Panc1 (cell line): ENCODE measurements around the gene NDRG4. TPM values are rescaled to one million over a fixed set of nuclear protein-coding genes. Genes with fewer than 3 reads are reported as not detected.

Source experiments
- ATAC-seq: fragments of 200-7000 bp; cut with Tn5 transposase; 2 replicates; pipeline ENCODE4 v1.9.1; 2020; ENCODE audit warnings: mild to moderate bottlenecking, moderate library complexity
- BruUV-seq: library from RNA; stranded (reverse); fragments of 400-500 nt; replicated peaks from 2 replicates; lab custom pipeline; 2021; lab: Mats Ljungman, UMichigan
- CTCF ChIA-PET: fragments of 300-600 bp; sonication (Branson Sonifier 250); formaldehyde crosslinking; loops from one replicate; lab custom pipeline; 2022; ENCODE audit warnings: antibody characterized with exemption; lab: Charles Lee
- POLR2A ChIA-PET: fragments of 300-600 bp; sonication (Branson Sonifier 250); formaldehyde crosslinking; loops from one replicate; lab custom pipeline; 2022; ENCODE audit warnings: antibody characterized with exemption; lab: Charles Lee
- DNase-seq: peaks from one replicate; pipeline ENCODE4 v3.0.0-alpha.2; 2010; ENCODE audit warnings: low read depth, low spot score
- H3K27ac ChIP-seq: 2 replicates; pipeline ENCODE4 v1.5.1; 2011; ENCODE audit warnings: mild to moderate bottlenecking, low read length, inconsistent platforms
- H3K27me3 ChIP-seq: fragments of 200-500 bp; sonication (Bioruptor generic); 2 replicates; pipeline ENCODE4 v1.6.0; 2014; ENCODE audit warnings: low read length, inconsistent platforms; ENCODE audit not compliant: control insufficient read depth, insufficient read depth
- H3K36me3 ChIP-seq: fragments of 200-500 bp; sonication (Bioruptor generic); 2 replicates; pipeline ENCODE4 v1.5.1; 2014; ENCODE audit warnings: inconsistent platforms, mild to moderate bottlenecking, low read length, moderate library complexity; ENCODE audit not compliant: control insufficient read depth, insufficient read depth
- H3K4me1 ChIP-seq: 2 replicates; pipeline ENCODE4 v1.5.1; 2011; ENCODE audit warnings: inconsistent platforms, mild to moderate bottlenecking, low read length, moderate library complexity; ENCODE audit not compliant: control insufficient read depth, insufficient read depth
- H3K4me3 ChIP-seq, 2 experiments: 2 replicates each; pipeline ENCODE4 v1.5.1; 2011 to 2012; ENCODE audit warnings: low read depth in 2 of 2, low read length in 2 of 2, mild to moderate bottlenecking in 2 of 2, inconsistent platforms in 1 of 2, moderate library complexity in 1 of 2
- H3K9me3 ChIP-seq: fragments of 200-500 bp; sonication (Bioruptor generic); 2 replicates; pipeline ENCODE4 v1.5.1; 2014; ENCODE audit warnings: low read depth, mild to moderate bottlenecking, inconsistent platforms, low read length, moderate library complexity; ENCODE audit not compliant: control insufficient read depth, insufficient read depth
- POLR2AphosphoS5 ChIP-seq: IDR thresholded peaks from 2 replicates; pipeline ENCODE4 v1.6.1; 2012; ENCODE audit warnings: mild to moderate bottlenecking, low read depth, low read length, moderate library complexity
- SIN3A ChIP-seq: IDR thresholded peaks from 2 replicates; pipeline ENCODE4 v1.6.1; 2012; ENCODE audit warnings: low read depth, mild to moderate bottlenecking, low read length, moderate library complexity, borderline replicate concordance; ENCODE audit not compliant: insufficient read depth
- TCF7L2 ChIP-seq: IDR thresholded peaks from 2 replicates; pipeline ENCODE4 v1.6.1; 2011; ENCODE audit warnings: mild to moderate bottlenecking, low read depth, low read length, inconsistent platforms
- in situ Hi-C: cut with HindIII; loops from 2 replicates; pipeline ENCODE4 v1.10.0; 2016; ENCODE audit warnings: low sequenced_read_pairs, low pct_unique_long_range_greater_than_20kb
- intact Hi-C: fragments of 100-400 bp; cut with micrococcal nuclease; formaldehyde crosslinking; loops from one replicate; pipeline ENCODE4 v1.10.0; 2022; ENCODE audit not compliant: unreplicated experiment
- total RNA-seq: library from RNA; stranded (reverse); gene quantifications from one replicate; pipeline ENCODE4 v1.2.1, GENCODE V29; 2021; ENCODE audit not compliant: unreplicated experiment
- TF ChIP-seq, protein P1 (sequence below): fragments of 450-650 bp; IDR thresholded peaks from 2 replicates; pipeline ENCODE4 v1.5.1; 2017; ENCODE audit warnings: mild to moderate bottlenecking
- TF ChIP-seq, protein P2 (sequence below), 2 experiments: IDR thresholded peaks; 2 replicates each; pipeline ENCODE4 v1.6.1; 2011 to 2012; ENCODE audit warnings: low read depth in 2 of 2, control low read depth in 1 of 2, low read length in 1 of 2, mild to moderate bottlenecking in 1 of 2, moderate library complexity in 1 of 2; ENCODE audit not compliant: insufficient read depth in 1 of 2

Gene NDRG4
- total RNA-seq, 1 experiment from 2014 or later: 5.1 TPM

- TF ChIP-seq, protein P1, sequence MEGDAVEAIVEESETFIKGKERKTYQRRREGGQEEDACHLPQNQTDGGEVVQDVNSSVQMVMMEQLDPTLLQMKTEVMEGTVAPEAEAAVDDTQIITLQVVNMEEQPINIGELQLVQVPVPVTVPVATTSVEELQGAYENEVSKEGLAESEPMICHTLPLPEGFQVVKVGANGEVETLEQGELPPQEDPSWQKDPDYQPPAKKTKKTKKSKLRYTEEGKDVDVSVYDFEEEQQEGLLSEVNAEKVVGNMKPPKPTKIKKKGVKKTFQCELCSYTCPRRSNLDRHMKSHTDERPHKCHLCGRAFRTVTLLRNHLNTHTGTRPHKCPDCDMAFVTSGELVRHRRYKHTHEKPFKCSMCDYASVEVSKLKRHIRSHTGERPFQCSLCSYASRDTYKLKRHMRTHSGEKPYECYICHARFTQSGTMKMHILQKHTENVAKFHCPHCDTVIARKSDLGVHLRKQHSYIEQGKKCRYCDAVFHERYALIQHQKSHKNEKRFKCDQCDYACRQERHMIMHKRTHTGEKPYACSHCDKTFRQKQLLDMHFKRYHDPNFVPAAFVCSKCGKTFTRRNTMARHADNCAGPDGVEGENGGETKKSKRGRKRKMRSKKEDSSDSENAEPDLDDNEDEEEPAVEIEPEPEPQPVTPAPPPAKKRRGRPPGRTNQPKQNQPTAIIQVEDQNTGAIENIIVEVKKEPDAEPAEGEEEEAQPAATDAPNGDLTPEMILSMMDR: no peak
- TF ChIP-seq SIN3A (no peak), TCF7L2 (no peak), POLR2AphosphoS5 (no peak)
- TF ChIP-seq, protein P2, sequence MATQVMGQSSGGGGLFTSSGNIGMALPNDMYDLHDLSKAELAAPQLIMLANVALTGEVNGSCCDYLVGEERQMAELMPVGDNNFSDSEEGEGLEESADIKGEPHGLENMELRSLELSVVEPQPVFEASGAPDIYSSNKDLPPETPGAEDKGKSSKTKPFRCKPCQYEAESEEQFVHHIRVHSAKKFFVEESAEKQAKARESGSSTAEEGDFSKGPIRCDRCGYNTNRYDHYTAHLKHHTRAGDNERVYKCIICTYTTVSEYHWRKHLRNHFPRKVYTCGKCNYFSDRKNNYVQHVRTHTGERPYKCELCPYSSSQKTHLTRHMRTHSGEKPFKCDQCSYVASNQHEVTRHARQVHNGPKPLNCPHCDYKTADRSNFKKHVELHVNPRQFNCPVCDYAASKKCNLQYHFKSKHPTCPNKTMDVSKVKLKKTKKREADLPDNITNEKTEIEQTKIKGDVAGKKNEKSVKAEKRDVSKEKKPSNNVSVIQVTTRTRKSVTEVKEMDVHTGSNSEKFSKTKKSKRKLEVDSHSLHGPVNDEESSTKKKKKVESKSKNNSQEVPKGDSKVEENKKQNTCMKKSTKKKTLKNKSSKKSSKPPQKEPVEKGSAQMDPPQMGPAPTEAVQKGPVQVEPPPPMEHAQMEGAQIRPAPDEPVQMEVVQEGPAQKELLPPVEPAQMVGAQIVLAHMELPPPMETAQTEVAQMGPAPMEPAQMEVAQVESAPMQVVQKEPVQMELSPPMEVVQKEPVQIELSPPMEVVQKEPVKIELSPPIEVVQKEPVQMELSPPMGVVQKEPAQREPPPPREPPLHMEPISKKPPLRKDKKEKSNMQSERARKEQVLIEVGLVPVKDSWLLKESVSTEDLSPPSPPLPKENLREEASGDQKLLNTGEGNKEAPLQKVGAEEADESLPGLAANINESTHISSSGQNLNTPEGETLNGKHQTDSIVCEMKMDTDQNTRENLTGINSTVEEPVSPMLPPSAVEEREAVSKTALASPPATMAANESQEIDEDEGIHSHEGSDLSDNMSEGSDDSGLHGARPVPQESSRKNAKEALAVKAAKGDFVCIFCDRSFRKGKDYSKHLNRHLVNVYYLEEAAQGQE (IDR thresholded peaks at IDR 0.05; ENCODE audit: insufficient read depth in 1 of 2, low read depth in 2 of 2, low read length in 1 of 2): no peak
- Histone ChIP-seq H3K4me3 (peak overlapping the region; percentile 39 to 47), H3K36me3 (no peaks in the 10 kb centered on the region), H3K27ac (no peak overlapping the region), H3K4me1 (peaks cover 4% of the 10 kb centered on the region), H3K27me3 (no peaks in the 10 kb centered on the region), H3K9me3 (no peaks in the 10 kb centered on the region)
- peak; percentile 68 for ATAC-seq
- CTCF ChIA-PET: no interaction called here
- DNase-seq: no peak
- BruUV-seq: no TSS peak
- in situ Hi-C loops: no loop called here
- intact Hi-C loops: no loop called here
- POLR2A ChIA-PET: no interaction called here
Measured at GRCh38 chr16:58464047-58464915, 35.7 kb upstream of the NDRG4 start.

DNA sequence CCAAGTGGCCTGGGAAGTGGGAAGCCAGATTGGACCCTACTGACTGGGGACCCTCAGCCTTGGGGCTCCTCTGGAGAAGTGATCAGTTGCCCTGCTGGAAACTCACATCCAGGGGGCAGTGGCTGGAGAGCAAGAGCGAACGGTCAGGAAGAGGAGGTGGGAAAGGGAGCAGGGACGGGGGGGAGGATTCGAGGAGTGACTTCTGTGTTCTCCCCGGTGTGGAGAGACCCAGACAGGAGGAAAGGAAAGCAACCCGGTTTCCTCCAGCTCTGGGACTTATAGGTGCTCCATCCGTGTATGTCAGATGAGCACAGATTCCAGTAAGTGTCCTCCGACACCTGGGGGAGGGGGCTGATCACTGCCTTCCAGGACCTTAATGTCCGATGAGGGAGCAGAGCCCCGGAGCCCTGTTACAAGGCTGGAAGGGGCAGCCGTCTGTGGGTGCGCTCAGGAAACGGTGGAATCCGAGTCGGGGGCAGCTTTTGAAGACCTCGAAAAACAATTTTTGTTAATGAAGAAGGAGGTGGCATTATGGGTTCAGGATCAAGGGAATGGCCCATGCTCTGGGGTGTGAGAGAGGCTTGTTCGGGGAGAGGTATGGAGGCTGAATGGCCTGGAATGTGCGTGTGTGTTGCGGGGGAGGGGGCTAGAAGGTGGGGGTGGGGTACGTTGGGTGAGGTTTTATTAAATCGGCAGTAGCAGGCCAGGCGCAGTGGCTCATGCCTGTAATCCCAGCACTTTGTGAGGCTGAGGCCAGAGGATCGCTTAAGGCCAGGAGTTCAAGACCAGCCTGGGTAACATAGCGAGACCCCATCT, 34.8 kb upstream of the NDRG4 start:
- intact Hi-C loops (no loop called here), in situ Hi-C loops (no loop called here)
- no peak for DNase-seq
- Histone ChIP-seq H3K27me3 (no peaks in the 10 kb centered on the region), H3K4me3 (peak overlapping the region; percentile 39 to 47), H3K36me3 (no peaks in the 10 kb centered on the region), H3K27ac (no peak overlapping the region), H3K9me3 (no peaks in the 10 kb centered on the region), H3K4me1 (no peaks in the 10 kb centered on the region)
- no TSS peak for BruUV-seq
- ChIA-PET POLR2A (no interaction called here), CTCF (interaction anchor here (1.2 kb wide), 1 partner anchor 12 kb away, joined by 6 read pairs; no protein-coding TSS in a partner anchor)
- TF ChIP-seq, protein P2 (IDR thresholded peaks at IDR 0.05; ENCODE audit: insufficient read depth in 1 of 2, low read depth in 2 of 2, low read length in 1 of 2): no peak
- TF ChIP-seq POLR2AphosphoS5 (no peak), SIN3A (no peak), TCF7L2 (no peak)
- TF ChIP-seq, protein P1: no peak; the same call in 1 of the 2 replicates
- ATAC-seq: peak; percentile 61
